Testis (tissue), 3 donors: Measurements from ENCODE around the gene EGFR. TPM values are rescaled to one million over a fixed set of nuclear protein-coding genes. Genes with fewer than 3 reads are reported as not detected.
A peak's percentile ranks its signal among the peaks of the same experiment; 100 is the strongest.

Experiments used
- DNase-seq: peaks from one replicate; pipeline ENCODE4 v3.0.0-alpha.2; 2019
- H3K27ac ChIP-seq, 2 donors: fragments of 200-600 bp; sonication (generic); one replicate each; pipeline ENCODE4 v1.5.1; 2019
- H3K27me3 ChIP-seq: fragments of 200-600 bp; sonication (generic); one replicate; pipeline ENCODE4 v1.5.1; 2019
- H3K36me3 ChIP-seq: fragments of 200-600 bp; sonication (generic); one replicate; pipeline ENCODE4 v1.5.1; 2017; ENCODE audit warnings: low read depth; ENCODE audit errors: missing control alignments
- H3K4me1 ChIP-seq: fragments of 200-600 bp; sonication (generic); one replicate; pipeline ENCODE4 v1.5.1; 2019
- H3K4me3 ChIP-seq, 2 donors: fragments of 200-600 bp; sonication (generic); one replicate each; pipeline ENCODE4 v1.5.1; 2017 to 2019
- H3K9me3 ChIP-seq: fragments of 200-600 bp; sonication (generic); one replicate; pipeline ENCODE4 v1.5.1; 2017
- POLR2A ChIP-seq: fragments of 450-650 bp; IDR thresholded peaks from one replicate; pipeline ENCODE4 v1.6.1; 2017; ENCODE audit warnings: antibody characterized with exemption, mild to moderate bottlenecking, moderate library complexity
- WGBS, 2 donors: methylation state at CpG; one replicate each; pipeline ENCODE4 v1.1.5; 2018; 5-methylcytosine and 5-hydroxymethylcytosine counted together
- intact Hi-C: fragments of 100-400 bp; cut with DNase I; formaldehyde crosslinking; loops from one replicate; pipeline ENCODE4 v1.15.1; 2023; ENCODE audit warnings: low total_unique reads
- polyA plus RNA-seq: library from polyadenylated mRNA; stranded (reverse); fragments of 350-450 nt; fragmentation: Illumina TruSeq; extraction: RNeasy Lipid Tissue Mini Kit (QIAGEN cat#74804); gene quantifications from one replicate; pipeline ENCODE4 v1.2.3, GENCODE V29; 2014; ENCODE audit warnings: low read depth, low replicate concordance; ENCODE audit not compliant: insufficient read depth
- total RNA-seq, 2 donors: library from RNA; depleted of rRNA; stranded (reverse); fragments of >200 nt; gene quantifications; one replicate each; pipeline ENCODE4 v1.2.3, GENCODE V29; 2016
- TF ChIP-seq, protein P1 (sequence below), 3 experiments: fragments of 450-650 bp in 2 of 3; fragments of 200-600 bp in 1 of 3; sonication (generic) in 1 of 3; IDR thresholded peaks; one replicate each; pipeline ENCODE4 v1.5.1; 2016 to 2019; ENCODE audit warnings: antibody characterized with exemption in 3 of 3, mild to moderate bottlenecking in 2 of 3, moderate library complexity in 1 of 3

Gene EGFR
- total and polyA plus RNA-seq, 3 donors from 2014 or later: 11.0 to 45.0 (median 18.2) TPM

DNA sequence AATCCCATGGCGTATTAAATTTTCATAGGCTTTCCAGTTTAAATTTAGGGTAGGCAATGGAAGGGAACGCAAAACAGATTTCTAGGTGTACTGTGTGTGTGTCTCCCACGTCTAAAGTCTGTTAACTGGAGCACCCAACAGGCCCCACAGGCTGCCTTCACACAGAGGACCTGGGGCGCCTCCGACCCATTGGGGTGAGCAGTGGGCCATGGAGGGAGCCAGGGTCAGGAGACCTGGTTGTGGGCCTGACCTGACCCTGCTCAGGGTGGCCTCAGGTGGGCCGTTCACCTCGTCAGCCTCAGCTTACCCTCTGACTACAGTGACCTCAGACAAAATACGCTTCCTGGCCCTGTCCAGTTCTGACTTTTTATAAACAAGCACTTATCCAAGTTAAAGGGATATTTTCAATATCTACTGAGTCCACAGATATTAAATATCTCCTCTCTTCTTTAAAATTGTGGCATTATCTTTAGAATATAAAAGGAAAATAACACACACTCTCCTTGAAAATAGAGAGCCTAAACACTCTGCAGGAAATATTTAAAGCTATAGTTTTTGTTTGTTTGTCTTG is 159.6 kb downstream of the EGFR start:
- Histone ChIP-seq H3K27me3 (no peaks in the 10 kb centered on the region), H3K4me3 (no peak overlapping the region), H3K4me1 (peaks cover 34% of the 10 kb centered on the region), H3K27ac (peak overlapping the region; percentile 27 to 55), H3K36me3 (no peaks in the 10 kb centered on the region), H3K9me3 (no peaks in the 10 kb centered on the region)
- TF ChIP-seq, protein P1, sequence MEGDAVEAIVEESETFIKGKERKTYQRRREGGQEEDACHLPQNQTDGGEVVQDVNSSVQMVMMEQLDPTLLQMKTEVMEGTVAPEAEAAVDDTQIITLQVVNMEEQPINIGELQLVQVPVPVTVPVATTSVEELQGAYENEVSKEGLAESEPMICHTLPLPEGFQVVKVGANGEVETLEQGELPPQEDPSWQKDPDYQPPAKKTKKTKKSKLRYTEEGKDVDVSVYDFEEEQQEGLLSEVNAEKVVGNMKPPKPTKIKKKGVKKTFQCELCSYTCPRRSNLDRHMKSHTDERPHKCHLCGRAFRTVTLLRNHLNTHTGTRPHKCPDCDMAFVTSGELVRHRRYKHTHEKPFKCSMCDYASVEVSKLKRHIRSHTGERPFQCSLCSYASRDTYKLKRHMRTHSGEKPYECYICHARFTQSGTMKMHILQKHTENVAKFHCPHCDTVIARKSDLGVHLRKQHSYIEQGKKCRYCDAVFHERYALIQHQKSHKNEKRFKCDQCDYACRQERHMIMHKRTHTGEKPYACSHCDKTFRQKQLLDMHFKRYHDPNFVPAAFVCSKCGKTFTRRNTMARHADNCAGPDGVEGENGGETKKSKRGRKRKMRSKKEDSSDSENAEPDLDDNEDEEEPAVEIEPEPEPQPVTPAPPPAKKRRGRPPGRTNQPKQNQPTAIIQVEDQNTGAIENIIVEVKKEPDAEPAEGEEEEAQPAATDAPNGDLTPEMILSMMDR (IDR thresholded peaks at IDR 0.05): no peak
- no peak for TF ChIP-seq POLR2A
- WGBS, 2 donors: 60 to 70% methylated on average over 8 of the region's 8 CpGs
- DNase-seq: no peak
- intact Hi-C loops: no loop called here

DNA sequence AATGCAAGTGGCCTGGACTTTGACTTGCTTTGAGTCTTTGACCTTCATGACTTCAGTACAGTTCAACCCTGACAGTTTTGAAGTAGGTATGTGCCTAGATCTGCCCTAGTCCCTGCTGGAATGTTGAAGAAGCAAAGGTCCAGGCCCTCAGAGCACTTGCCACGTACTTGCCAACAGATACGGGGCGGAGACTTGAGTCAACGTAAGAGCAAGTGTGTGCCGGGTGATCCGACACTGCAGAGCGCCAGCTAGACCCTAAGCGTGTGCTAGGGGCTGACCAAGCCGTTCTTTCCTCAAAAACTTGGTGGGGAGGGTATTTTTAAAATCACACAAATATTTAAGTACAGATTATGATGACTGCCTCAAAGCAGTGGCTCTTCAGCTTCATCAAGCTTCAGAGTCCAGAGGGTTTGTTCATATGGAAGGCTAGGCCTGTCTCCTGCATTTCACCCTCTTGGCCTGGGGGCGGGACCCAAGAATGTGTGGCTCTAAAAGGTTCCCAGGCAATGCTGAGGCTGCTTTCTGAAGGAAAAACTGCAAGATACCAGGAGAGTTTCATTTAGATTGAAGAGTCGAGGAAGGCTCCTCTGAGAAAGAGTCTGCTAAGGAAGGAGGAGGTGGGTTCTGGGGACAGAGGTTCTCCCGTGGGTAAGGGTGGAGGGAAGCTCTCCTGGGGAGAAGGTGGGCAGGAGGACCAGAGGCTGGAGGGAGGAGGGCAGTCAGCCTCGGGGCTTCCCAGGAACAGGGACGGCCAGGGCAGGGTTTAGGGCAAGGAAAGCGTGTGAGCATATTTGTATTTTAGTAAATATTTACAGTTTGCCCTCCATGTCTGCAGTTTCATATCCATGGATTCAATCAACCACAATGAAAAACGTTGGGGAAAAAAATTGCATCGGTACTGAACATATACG is 160.3 kb downstream of the EGFR start:
- no peak for DNase-seq
- Histone ChIP-seq H3K4me3 (no peak overlapping the region), H3K27me3 (no peaks in the 10 kb centered on the region), H3K9me3 (no peaks in the 10 kb centered on the region), H3K27ac (peak overlapping the region; percentile 27 to 55), H3K4me1 (peaks cover 34% of the 10 kb centered on the region), H3K36me3 (no peaks in the 10 kb centered on the region)
- TF ChIP-seq, protein P1 (IDR thresholded peaks at IDR 0.05): no peak
- no peak for TF ChIP-seq POLR2A
- 61 to 71% methylated on average over 18 of the region's 18 CpGs for WGBS, 2 donors
- intact Hi-C loops: no loop called here

DNA sequence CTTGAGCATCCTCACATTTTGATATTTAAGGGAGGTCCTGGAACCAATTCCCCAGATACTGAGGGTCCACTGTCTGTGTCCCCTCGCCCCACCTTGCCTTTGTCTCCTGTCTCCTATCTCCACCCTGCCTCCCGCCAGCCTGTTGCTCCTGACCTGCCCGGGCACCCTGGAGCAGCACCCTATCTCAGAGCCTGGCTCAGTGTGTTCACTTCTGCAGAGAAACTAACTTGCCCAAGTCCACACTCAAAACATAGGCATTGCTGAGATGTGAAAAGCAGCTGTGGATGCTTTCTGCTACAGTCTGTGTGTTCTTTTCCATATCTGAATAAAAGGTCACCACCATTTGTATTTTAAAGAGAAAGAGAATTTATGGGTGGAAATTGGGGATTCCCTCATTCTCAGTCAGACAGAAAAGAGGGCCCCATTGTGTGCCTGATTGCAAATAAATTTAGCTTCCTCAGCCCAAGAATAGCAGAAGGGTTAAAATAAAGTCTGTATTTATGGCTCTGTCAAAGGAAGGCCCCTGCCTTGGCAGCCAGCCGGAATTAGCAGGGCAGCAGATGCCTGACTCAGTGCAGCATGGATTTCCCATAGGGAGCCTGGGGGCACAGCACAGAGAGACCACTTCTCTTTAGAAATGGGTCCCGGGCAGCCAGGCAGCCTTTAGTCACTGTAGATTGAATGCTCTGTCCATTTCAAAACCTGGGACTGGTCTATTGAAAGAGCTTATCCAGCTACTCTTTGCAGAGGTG is 161.3 kb downstream of the EGFR start:
- 70 to 80% methylated on average over 5 of the region's 5 CpGs for WGBS, 2 donors
- no peaks in the 10 kb centered on the region for H3K36me3 ChIP-seq
- H3K27me3 ChIP-seq: no peaks in the 10 kb centered on the region
- DNase-seq: no peak
- no peak overlapping the region for H3K27ac ChIP-seq
- H3K4me3 ChIP-seq: no peak overlapping the region
- peaks cover 34% of the 10 kb centered on the region for H3K4me1 ChIP-seq
- TF ChIP-seq, protein P1 (IDR thresholded peaks at IDR 0.05): no peak
- no peak for TF ChIP-seq POLR2A
- intact Hi-C loops: no loop called here
- no peaks in the 10 kb centered on the region for H3K9me3 ChIP-seq

DNA sequence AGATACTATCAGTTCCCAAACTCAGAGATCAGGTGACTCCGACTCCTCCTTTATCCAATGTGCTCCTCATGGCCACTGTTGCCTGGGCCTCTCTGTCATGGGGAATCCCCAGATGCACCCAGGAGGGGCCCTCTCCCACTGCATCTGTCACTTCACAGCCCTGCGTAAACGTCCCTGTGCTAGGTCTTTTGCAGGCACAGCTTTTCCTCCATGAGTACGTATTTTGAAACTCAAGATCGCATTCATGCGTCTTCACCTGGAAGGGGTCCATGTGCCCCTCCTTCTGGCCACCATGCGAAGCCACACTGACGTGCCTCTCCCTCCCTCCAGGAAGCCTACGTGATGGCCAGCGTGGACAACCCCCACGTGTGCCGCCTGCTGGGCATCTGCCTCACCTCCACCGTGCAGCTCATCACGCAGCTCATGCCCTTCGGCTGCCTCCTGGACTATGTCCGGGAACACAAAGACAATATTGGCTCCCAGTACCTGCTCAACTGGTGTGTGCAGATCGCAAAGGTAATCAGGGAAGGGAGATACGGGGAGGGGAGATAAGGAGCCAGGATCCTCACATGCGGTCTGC is 162.2 kb downstream of the EGFR start:
- Histone ChIP-seq H3K4me1 (peaks cover 34% of the 10 kb centered on the region), H3K27me3 (no peaks in the 10 kb centered on the region), H3K4me3 (no peak overlapping the region), H3K27ac (no peak overlapping the region), H3K9me3 (no peaks in the 10 kb centered on the region), H3K36me3 (no peaks in the 10 kb centered on the region)
- TF ChIP-seq, protein P1 (IDR thresholded peaks at IDR 0.05): no peak
- no peak for TF ChIP-seq POLR2A
- intact Hi-C loops: no loop called here
- DNase-seq: no peak
- 91 to 93% methylated on average over 18 to 19 of the region's 19 CpGs for WGBS, 2 donors
